NCI-H2107 treated with DMSO at 0.1 percent for 48 hours (cell line): ENCODE results near the gene ZNF789.
"Not testable (repeated sequence)": the region's sequence is repeated elsewhere in the genome, so short reads cannot be mapped to it uniquely, and the experiment has no call there.

Experiments used
- DNase-seq: peaks from one replicate; lab custom pipeline; 2025; ENCODE audit not compliant: unreplicated experiment; lab: John Stamatoyannopoulos, UW

Gene ZNF789

GRCh38 chr7:99472561-99473314 is at the start of gene ZNF789:
ZNF789 (plus strand) TSS chr7:99472890; CDS start chr7:99476457, 3,567 bp downstream.
- DNase-seq = peak; percentile 95

- no peak for DNase-seq
These were observed 47.6 kb upstream of the ZNF789 start for GRCh38 chr7:99424932-99425730.

- DNase-seq = no peak
These were observed 43.6 kb upstream of the ZNF789 start for GRCh38 chr7:99428972-99429566.

- DNase-seq = no peak
These were observed 42.9 kb upstream of the ZNF789 start for GRCh38 chr7:99429756-99430155.

- DNase-seq = not testable (repeated sequence)
These were observed 40.7 kb upstream of the ZNF789 start for GRCh38 chr7:99431756-99432540.

- DNase-seq = no peak
These were observed 39.5 kb upstream of the ZNF789 start for GRCh38 chr7:99433158-99433557.

GRCh38 chr7:99437946-99438572 is 34.6 kb upstream of the ZNF789 start:
- DNase-seq = peak; percentile 15

GRCh38 chr7:99438573-99439480 is 33.9 kb upstream of the ZNF789 start, which contains the start of the genes CPSF4 and PTCD1:
CPSF4 (plus strand) TSS chr7:99438943; CDS start chr7:99439083, 140 bp downstream.
PTCD1 (minus strand) TSS chr7:99438798; CDS start chr7:99435242, 3,556 bp downstream.
- DNase-seq = peak; percentile 93

- no peak for DNase-seq
These were observed 32.5 kb upstream of the ZNF789 start for GRCh38 chr7:99440195-99440594.

GRCh38 chr7:99446096-99446495 is 26.6 kb upstream of the ZNF789 start:
- DNase-seq = no peak

GRCh38 chr7:99447943-99448342 is 24.7 kb upstream of the ZNF789 start:
- DNase-seq = no peak

GRCh38 chr7:99448855-99449254 is 23.8 kb upstream of the ZNF789 start:
- DNase-seq = no peak

GRCh38 chr7:99449326-99449725 is 23.4 kb upstream of the ZNF789 start:
- no peak for DNase-seq

- no peak for DNase-seq
These were observed 20.8 kb upstream of the ZNF789 start for GRCh38 chr7:99451936-99452335.

- no peak for DNase-seq
These were observed 20.1 kb upstream of the ZNF789 start for GRCh38 chr7:99452541-99452940.

- DNase-seq = no peak
These were observed 19.6 kb upstream of the ZNF789 start for GRCh38 chr7:99453105-99453504.

- no peak for DNase-seq
These were observed 16.8 kb upstream of the ZNF789 start for GRCh38 chr7:99455874-99456273.

GRCh38 chr7:99456288-99456687 is 16.4 kb upstream of the ZNF789 start:
- no peak for DNase-seq

GRCh38 chr7:99457050-99457649 is 15.5 kb upstream of the ZNF789 start:
- no peak for DNase-seq
